ENCODE measurements around the gene LY6G6F.

GRCh38 chr6:31725502-31726350 lies 19.1 kb downstream of the LY6G6F start:
- no peak for TF ChIP-seq CTCF (conservative IDR thresholded peaks at IDR 0.05; ENCODE audit: low read depth, low read length)
- no peak for TF ChIP-seq EZH2 (IDR thresholded peaks at IDR 0.05; ENCODE audit: borderline replicate concordance, low read depth, low read length, poor library complexity, severe bottlenecking)

Data from A673 (cell line).